Measurements from ENCODE around the gene ARF1.

Gene ARF1

GRCh38 chr1:228050571-228051231, 31.8 kb upstream of the ARF1 start:
- H3K36me3 ChIP-seq (ENCODE audit: control insufficient read depth, insufficient read depth, low read length): no peaks in the 10 kb centered on the region
- no peaks in the 10 kb centered on the region for H3K4me1 ChIP-seq (ENCODE audit: control insufficient read depth, insufficient read depth, low read length)
- no peak overlapping the region for H3K27ac ChIP-seq (ENCODE audit: low read length)
- no peaks in the 10 kb centered on the region for H3K9me3 ChIP-seq (ENCODE audit: control insufficient read depth, insufficient read depth, low read length)
- H3K4me3 ChIP-seq (ENCODE audit: low read length): no peak overlapping the region
- whole genome bisulfite sequencing (ENCODE audit: insufficient coverage, insufficient read length): no CpG with 5 or more reads among the region's 30 CpGs
- H3K27me3 ChIP-seq (ENCODE audit: control insufficient read depth, insufficient read depth, low read length): peaks cover 6% of the 10 kb centered on the region; the same call in 1 of the 2 replicates
- DNase-seq (ENCODE audit: low read depth, low spot score): no peak

- H3K27me3 ChIP-seq (ENCODE audit: control insufficient read depth, insufficient read depth, low read length): peaks cover 2% of the 10 kb centered on the region; the same call in 1 of the 2 replicates
- no peaks in the 10 kb centered on the region for H3K36me3 ChIP-seq (ENCODE audit: control insufficient read depth, insufficient read depth, low read length)
- H3K4me1 ChIP-seq (ENCODE audit: control insufficient read depth, insufficient read depth, low read length): no peaks in the 10 kb centered on the region
- H3K27ac ChIP-seq (ENCODE audit: low read length): no peak overlapping the region
- H3K4me3 ChIP-seq (ENCODE audit: low read length): no peak overlapping the region
- no CpG with 5 or more reads among the region's 18 CpGs for WGBS (ENCODE audit: insufficient coverage, insufficient read length)
- H3K9me3 ChIP-seq (ENCODE audit: control insufficient read depth, insufficient read depth, low read length): no peaks in the 10 kb centered on the region
- DNase-seq (ENCODE audit: low read depth, low spot score): no peak
Measured at GRCh38 chr1:228058172-228058948, 24.1 kb upstream of the ARF1 start.

- no CpG with 5 or more reads among the region's 66 CpGs for WGBS (ENCODE audit: insufficient coverage, insufficient read length)
- no peak for DNase-seq (ENCODE audit: low read depth, low spot score)
- Histone ChIP-seq H3K9me3 (ENCODE audit: control insufficient read depth, insufficient read depth, low read length) (no peaks in the 10 kb centered on the region), H3K4me1 (ENCODE audit: control insufficient read depth, insufficient read depth, low read length) (no peaks in the 10 kb centered on the region), H3K27me3 (ENCODE audit: control insufficient read depth, insufficient read depth, low read length) (peaks cover 3% of the 10 kb centered on the region; the same call in 1 of the 2 replicates), H3K27ac (ENCODE audit: low read length) (no peak overlapping the region), H3K4me3 (ENCODE audit: low read length) (no peak overlapping the region), H3K36me3 (ENCODE audit: control insufficient read depth, insufficient read depth, low read length) (no peaks in the 10 kb centered on the region)
Measured at GRCh38 chr1:228058949-228059633, 23.4 kb upstream of the ARF1 start.

- H3K4me3 ChIP-seq (ENCODE audit: low read length): peak overlapping the region; percentile 34; the same call in 1 of the 2 replicates
- no CpG with 5 or more reads among the region's 33 CpGs for WGBS (ENCODE audit: insufficient coverage, insufficient read length)
- no peaks in the 10 kb centered on the region for H3K9me3 ChIP-seq (ENCODE audit: control insufficient read depth, insufficient read depth, low read length)
- H3K4me1 ChIP-seq (ENCODE audit: control insufficient read depth, insufficient read depth, low read length): no peaks in the 10 kb centered on the region
- DNase-seq (ENCODE audit: low read depth, low spot score): no peak
- peaks cover 3% of the 10 kb centered on the region; the same call in 1 of the 2 replicates for H3K27me3 ChIP-seq (ENCODE audit: control insufficient read depth, insufficient read depth, low read length)
- no peak overlapping the region for H3K27ac ChIP-seq (ENCODE audit: low read length)
- H3K36me3 ChIP-seq (ENCODE audit: control insufficient read depth, insufficient read depth, low read length): no peaks in the 10 kb centered on the region
Measured at GRCh38 chr1:228059634-228060457, 22.7 kb upstream of the ARF1 start.

GRCh38 chr1:228060458-228061190, 21.9 kb upstream of the ARF1 start:
- Histone ChIP-seq H3K4me3 (ENCODE audit: low read length) (peak overlapping the region; percentile 34; the same call in 1 of the 2 replicates), H3K4me1 (ENCODE audit: control insufficient read depth, insufficient read depth, low read length) (no peaks in the 10 kb centered on the region), H3K36me3 (ENCODE audit: control insufficient read depth, insufficient read depth, low read length) (no peaks in the 10 kb centered on the region), H3K27me3 (ENCODE audit: control insufficient read depth, insufficient read depth, low read length) (peaks cover 5% of the 10 kb centered on the region; the same call in 1 of the 2 replicates), H3K9me3 (ENCODE audit: control insufficient read depth, insufficient read depth, low read length) (no peaks in the 10 kb centered on the region), H3K27ac (ENCODE audit: low read length) (no peak overlapping the region)
- WGBS (ENCODE audit: insufficient coverage, insufficient read length): no CpG with 5 or more reads among the region's 34 CpGs
- no peak for DNase-seq (ENCODE audit: low read depth, low spot score)

- Histone ChIP-seq H3K27ac (ENCODE audit: low read length) (no peak overlapping the region), H3K36me3 (ENCODE audit: control insufficient read depth, insufficient read depth, low read length) (no peaks in the 10 kb centered on the region), H3K9me3 (ENCODE audit: control insufficient read depth, insufficient read depth, low read length) (no peaks in the 10 kb centered on the region), H3K4me3 (ENCODE audit: low read length) (no peak overlapping the region), H3K27me3 (ENCODE audit: control insufficient read depth, insufficient read depth, low read length) (peaks cover 12% of the 10 kb centered on the region; the same call in 1 of the 2 replicates), H3K4me1 (ENCODE audit: control insufficient read depth, insufficient read depth, low read length) (no peaks in the 10 kb centered on the region)
- DNase-seq (ENCODE audit: low read depth, low spot score): no peak
- WGBS (ENCODE audit: insufficient coverage, insufficient read length): no CpG with 5 or more reads among the region's 10 CpGs
Measured at GRCh38 chr1:228061411-228062084, 21.0 kb upstream of the ARF1 start.

- DNase-seq (ENCODE audit: low read depth, low spot score): no peak
- Histone ChIP-seq H3K27me3 (ENCODE audit: control insufficient read depth, insufficient read depth, low read length) (peaks cover 18% of the 10 kb centered on the region), H3K4me1 (ENCODE audit: control insufficient read depth, insufficient read depth, low read length) (no peaks in the 10 kb centered on the region), H3K9me3 (ENCODE audit: control insufficient read depth, insufficient read depth, low read length) (no peaks in the 10 kb centered on the region), H3K27ac (ENCODE audit: low read length) (no peak overlapping the region), H3K4me3 (ENCODE audit: low read length) (no peak overlapping the region), H3K36me3 (ENCODE audit: control insufficient read depth, insufficient read depth, low read length) (no peaks in the 10 kb centered on the region)
- WGBS (ENCODE audit: insufficient coverage, insufficient read length): no CpG with 5 or more reads among the region's 9 CpGs
Measured at GRCh38 chr1:228062085-228062791, 20.3 kb upstream of the ARF1 start.

- Histone ChIP-seq H3K27ac (ENCODE audit: low read length) (no peak overlapping the region), H3K9me3 (ENCODE audit: control insufficient read depth, insufficient read depth, low read length) (no peaks in the 10 kb centered on the region), H3K36me3 (ENCODE audit: control insufficient read depth, insufficient read depth, low read length) (no peaks in the 10 kb centered on the region), H3K4me3 (ENCODE audit: low read length) (no peak overlapping the region), H3K27me3 (ENCODE audit: control insufficient read depth, insufficient read depth, low read length) (peaks cover 23% of the 10 kb centered on the region), H3K4me1 (ENCODE audit: control insufficient read depth, insufficient read depth, low read length) (no peaks in the 10 kb centered on the region)
- WGBS (ENCODE audit: insufficient coverage, insufficient read length): no CpG with 5 or more reads among the region's 4 CpGs
- no peak for DNase-seq (ENCODE audit: low read depth, low spot score)
Measured at GRCh38 chr1:228062812-228063211, 19.7 kb upstream of the ARF1 start.
